ENCODE results near the gene LYPD1. TPM values are rescaled to one million over a fixed set of nuclear protein-coding genes. Genes with fewer than 3 reads are reported as not detected.

LYPD1 gene
- total RNA-seq, 3 donors from 2014 or later: 0.48 to 1.9 TPM; not detected in 1

- Histone ChIP-seq H3K9me3 (no peaks in the 10 kb centered on the region), H3K4me3 (no peak overlapping the region), H3K27me3 (no peaks in the 10 kb centered on the region), H3K27ac (no peak overlapping the region), H3K4me1 (no peaks in the 10 kb centered on the region), H3K36me3 (no peaks in the 10 kb centered on the region)
- TF ChIP-seq POLR2AphosphoS5 (IDR thresholded peaks at IDR 0.05): no peak
- TF ChIP-seq CTCF (IDR thresholded peaks at IDR 0.05): no peak
- TF ChIP-seq POLR2A (IDR thresholded peaks at IDR 0.05): no peak
- DNase-seq (ENCODE audit: low spot score in 2 of 2): no peak
- intact Hi-C loops (cut with DNase I; ENCODE audit: low total_unique reads): no loop called here
These were observed 7.0 kb upstream of the LYPD1 start for GRCh38 chr2:132676999-132677398.

- H3K9me3 ChIP-seq: no peaks in the 10 kb centered on the region
- TF ChIP-seq POLR2A (IDR thresholded peaks at IDR 0.05) (no peak), POLR2AphosphoS5 (IDR thresholded peaks at IDR 0.05) (no peak), CTCF (IDR thresholded peaks at IDR 0.05) (no peak)
- no peak for DNase-seq (ENCODE audit: low spot score in 2 of 2)
- no peak overlapping the region for H3K27ac ChIP-seq
- intact Hi-C loops (cut with DNase I; ENCODE audit: low total_unique reads): no loop called here
- no peaks in the 10 kb centered on the region for H3K36me3 ChIP-seq
- H3K27me3 ChIP-seq: peaks cover 3 to 21% of the 10 kb centered on the region in 2 donors
- H3K4me1 ChIP-seq: peaks cover 0 to 11% of the 10 kb centered on the region in 2 donors
- H3K4me3 ChIP-seq: peak overlapping the region in 2 of 3 donors; percentile 54 to 69
These were observed 1.3 kb upstream of the LYPD1 start for GRCh38 chr2:132671151-132671835.

- intact Hi-C loops (cut with DNase I; ENCODE audit: low total_unique reads): no loop called here
- TF ChIP-seq POLR2AphosphoS5 (IDR thresholded peaks at IDR 0.05) (no peak), POLR2A (IDR thresholded peaks at IDR 0.05) (no peak), CTCF (IDR thresholded peaks at IDR 0.05) (no peak)
- no peaks in the 10 kb centered on the region for H3K36me3 ChIP-seq
- H3K27me3 ChIP-seq: peaks cover 3 to 21% of the 10 kb centered on the region in 2 donors
- DNase-seq (ENCODE audit: low spot score in 2 of 2): no peak
- peak overlapping the region; percentile 36 to 69 (median 54) for H3K4me3 ChIP-seq
- no peaks in the 10 kb centered on the region for H3K9me3 ChIP-seq
- H3K4me1 ChIP-seq: peaks cover 0 to 11% of the 10 kb centered on the region in 2 donors
- no peak overlapping the region for H3K27ac ChIP-seq
These were observed 618 bp upstream of the LYPD1 start for GRCh38 chr2:132670496-132671150.

GRCh38 chr2:132668987-132669907 is 758 bp downstream of the LYPD1 start:
- H3K4me3 ChIP-seq: peak overlapping the region; percentile 36 to 69 (median 54)
- intact Hi-C loops (cut with DNase I; ENCODE audit: low total_unique reads): no loop called here
- H3K4me1 ChIP-seq: peaks cover 0 to 11% of the 10 kb centered on the region in 2 donors
- no peaks in the 10 kb centered on the region for H3K9me3 ChIP-seq
- peaks cover 3 to 21% of the 10 kb centered on the region in 2 donors for H3K27me3 ChIP-seq
- DNase-seq (ENCODE audit: low spot score in 2 of 2): no peak
- H3K27ac ChIP-seq: no peak overlapping the region
- no peak for TF ChIP-seq POLR2A (IDR thresholded peaks at IDR 0.05)
- no peak for TF ChIP-seq CTCF (IDR thresholded peaks at IDR 0.05)
- no peak for TF ChIP-seq POLR2AphosphoS5 (IDR thresholded peaks at IDR 0.05)
- no peaks in the 10 kb centered on the region for H3K36me3 ChIP-seq
